ENCODE measurements around the gene DPAGT1.
A peak's percentile ranks its signal among the peaks of the same experiment; 100 is the strongest.
"Not testable (repeated sequence)": the region's sequence is repeated elsewhere in the genome, so short reads cannot be mapped to it uniquely, and the experiment has no call there.

The DPAGT1 gene

GRCh38 chr11:119077839-119078238 lies 23.8 kb downstream of the DPAGT1 start:
- no peak overlapping the region for H3K4me3 ChIP-seq (replicated peaks; ENCODE audit: low read depth, low read length)
- TF ChIP-seq, protein P1, sequence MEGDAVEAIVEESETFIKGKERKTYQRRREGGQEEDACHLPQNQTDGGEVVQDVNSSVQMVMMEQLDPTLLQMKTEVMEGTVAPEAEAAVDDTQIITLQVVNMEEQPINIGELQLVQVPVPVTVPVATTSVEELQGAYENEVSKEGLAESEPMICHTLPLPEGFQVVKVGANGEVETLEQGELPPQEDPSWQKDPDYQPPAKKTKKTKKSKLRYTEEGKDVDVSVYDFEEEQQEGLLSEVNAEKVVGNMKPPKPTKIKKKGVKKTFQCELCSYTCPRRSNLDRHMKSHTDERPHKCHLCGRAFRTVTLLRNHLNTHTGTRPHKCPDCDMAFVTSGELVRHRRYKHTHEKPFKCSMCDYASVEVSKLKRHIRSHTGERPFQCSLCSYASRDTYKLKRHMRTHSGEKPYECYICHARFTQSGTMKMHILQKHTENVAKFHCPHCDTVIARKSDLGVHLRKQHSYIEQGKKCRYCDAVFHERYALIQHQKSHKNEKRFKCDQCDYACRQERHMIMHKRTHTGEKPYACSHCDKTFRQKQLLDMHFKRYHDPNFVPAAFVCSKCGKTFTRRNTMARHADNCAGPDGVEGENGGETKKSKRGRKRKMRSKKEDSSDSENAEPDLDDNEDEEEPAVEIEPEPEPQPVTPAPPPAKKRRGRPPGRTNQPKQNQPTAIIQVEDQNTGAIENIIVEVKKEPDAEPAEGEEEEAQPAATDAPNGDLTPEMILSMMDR (IDR thresholded peaks at IDR 0.05; ENCODE audit: low read length, missing control alignments) = no peak
- no peak for DNase-seq (ENCODE audit: low read depth)

- peak within 1 kb of the TSS; percentile 100 for H3K4me3 ChIP-seq (replicated peaks; ENCODE audit: low read depth, low read length)
- peak; percentile 97 for DNase-seq (ENCODE audit: low read depth)
- TF ChIP-seq, protein P1 (IDR thresholded peaks at IDR 0.05; ENCODE audit: low read length, missing control alignments) = no peak
Observed at GRCh38 chr11:119067371-119068222, 34.1 kb downstream of the DPAGT1 start, which contains the start of gene VPS11. Gene VPS11 (plus strand): TSS chr11:119067818. CDS start chr11:119067824, 6 bp downstream.

DNA sequence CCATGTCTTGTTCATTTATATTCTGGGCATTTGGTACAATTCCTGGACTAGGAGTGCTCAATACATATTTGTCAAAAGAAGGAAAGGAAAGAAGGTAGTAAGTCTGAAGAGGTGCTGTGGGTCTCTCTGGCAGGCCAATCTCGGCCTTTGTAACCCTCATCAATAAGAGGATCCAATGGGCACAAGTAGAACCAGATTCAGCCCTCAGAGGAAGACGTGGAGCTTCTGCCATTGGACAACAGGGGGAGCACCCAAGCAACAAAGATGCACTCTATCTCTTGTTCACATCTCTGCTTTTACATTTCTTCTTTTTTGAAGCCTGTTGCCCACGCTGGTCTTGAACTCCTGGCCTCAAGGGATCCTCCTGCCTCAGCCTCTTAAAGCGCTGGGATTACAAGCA lies 36.3 kb downstream of the DPAGT1 start:
- DNase-seq (ENCODE audit: low read depth) = peak; percentile 54
- TF ChIP-seq, protein P1 (IDR thresholded peaks at IDR 0.05; ENCODE audit: low read length, missing control alignments) = peak; percentile 55
- H3K4me3 ChIP-seq (replicated peaks; ENCODE audit: low read depth, low read length) = no peak overlapping the region

DNA sequence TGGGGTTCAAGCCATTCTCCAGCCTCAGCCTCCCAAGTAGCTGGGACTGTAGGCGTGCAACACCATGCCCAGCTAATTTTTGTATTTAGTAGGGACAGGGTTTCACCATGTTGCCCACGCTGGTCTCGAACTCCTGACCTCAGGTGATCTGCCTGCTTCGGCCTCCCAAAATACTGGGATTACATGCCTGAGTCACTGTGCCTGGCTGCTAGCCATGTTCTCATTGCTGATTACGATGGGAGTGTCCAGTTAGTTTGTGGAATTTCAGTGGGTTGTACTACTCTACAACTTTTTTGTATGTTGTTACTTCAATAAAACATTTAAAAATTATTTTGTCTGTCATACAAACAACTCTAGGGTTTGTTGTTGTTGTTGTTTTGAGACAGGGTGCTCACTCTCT lies 38.9 kb downstream of the DPAGT1 start:
- DNase-seq (ENCODE audit: low read depth) = peak; percentile 77
- TF ChIP-seq, protein P1 (IDR thresholded peaks at IDR 0.05; ENCODE audit: low read length, missing control alignments) = no peak
- H3K4me3 ChIP-seq (replicated peaks; ENCODE audit: low read depth, low read length) = no peak overlapping the region

DNA sequence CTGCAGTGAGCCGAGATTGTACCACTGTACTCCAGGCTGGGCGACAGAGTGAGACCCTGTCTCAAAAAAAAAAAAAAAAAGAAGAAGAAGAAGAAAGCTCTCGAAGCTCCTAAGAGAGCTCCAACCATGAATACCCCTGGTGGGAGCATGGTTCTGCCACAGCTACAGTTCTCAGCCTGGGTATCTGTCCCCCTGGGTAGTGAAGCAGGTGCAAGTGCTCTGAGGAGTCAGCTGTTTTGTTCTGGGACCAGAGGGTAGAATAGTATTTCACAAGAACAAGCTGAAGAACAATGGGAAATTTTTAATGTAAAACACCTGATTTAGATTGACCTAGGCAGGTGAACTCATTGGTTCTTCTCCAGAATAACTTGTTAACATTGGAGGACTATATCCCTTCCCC lies 40.4 kb downstream of the DPAGT1 start:
- H3K4me3 ChIP-seq (replicated peaks; ENCODE audit: low read depth, low read length) = no peak overlapping the region
- DNase-seq (ENCODE audit: low read depth) = no peak
- TF ChIP-seq, protein P1 (IDR thresholded peaks at IDR 0.05; ENCODE audit: low read length, missing control alignments) = no peak

DNA sequence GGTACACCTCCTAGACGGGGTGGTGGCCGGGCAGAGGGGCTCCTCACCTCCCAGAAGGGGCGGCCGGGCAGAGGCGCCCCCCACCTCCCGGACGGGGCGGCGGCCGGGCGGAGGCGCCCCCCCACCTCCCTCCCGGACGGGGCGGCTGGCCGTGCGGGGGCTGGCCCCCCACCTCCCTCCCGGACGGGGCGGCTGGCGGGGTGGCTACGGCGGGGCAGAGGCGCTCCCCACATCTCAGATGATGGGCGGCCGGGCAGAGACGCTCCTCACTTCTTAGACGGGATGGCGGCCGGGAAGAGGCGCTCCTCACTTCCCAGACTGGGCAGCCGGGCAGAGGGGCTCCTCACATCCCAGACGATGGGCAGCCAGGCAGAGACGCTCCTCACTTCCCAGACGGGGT lies 42.5 kb downstream of the DPAGT1 start:
- not testable (repeated sequence) for H3K4me3 ChIP-seq (replicated peaks; ENCODE audit: low read depth, low read length); DNase-seq (ENCODE audit: low read depth)

DNA sequence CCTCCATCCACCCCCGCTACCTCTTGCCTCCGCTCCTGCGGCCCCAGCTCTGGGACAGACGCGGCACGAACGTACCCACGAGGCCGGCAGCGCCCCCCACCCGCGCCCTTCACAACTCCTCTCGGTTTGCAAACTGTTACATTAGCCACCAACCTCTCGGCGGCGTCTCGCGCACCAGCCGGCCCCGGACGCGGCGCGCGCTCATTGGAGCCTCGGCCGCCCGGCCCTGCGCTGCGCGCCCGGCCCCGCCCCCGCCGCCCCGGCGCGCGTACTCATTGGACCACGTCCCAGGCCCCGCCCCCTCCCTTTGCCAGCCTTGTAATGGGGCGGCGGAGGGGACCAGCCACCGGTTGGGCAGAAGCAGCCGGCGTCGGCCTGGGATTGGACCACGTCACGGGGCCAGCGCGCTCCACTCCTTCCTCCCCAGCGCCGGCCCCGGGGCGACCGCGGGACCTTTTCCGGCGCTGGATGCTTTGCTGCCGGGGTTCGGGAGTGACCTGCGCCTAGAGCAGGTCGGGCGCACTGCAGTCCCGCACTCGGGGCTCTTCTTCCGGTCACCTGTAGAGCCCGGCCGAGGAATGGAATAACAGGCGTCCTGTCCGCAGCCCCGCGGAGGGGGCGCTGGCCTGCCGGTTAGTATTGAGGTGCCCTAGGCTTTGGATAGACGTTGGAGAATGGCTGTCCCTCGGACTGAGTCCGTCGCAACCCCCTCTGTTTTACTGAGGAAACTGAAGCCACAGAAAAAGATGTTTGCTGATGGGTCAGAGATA lies 44.5 kb downstream of the DPAGT1 start, which contains the start of gene HYOU1:
Gene HYOU1, minus strand, starts transcription at position 206 of the 770 bp plus-strand sequence. CDS start 1,045 bp downstream, outside the sequence.
- TF ChIP-seq, protein P1 (IDR thresholded peaks at IDR 0.05; ENCODE audit: low read length, missing control alignments) = peak; percentile 29
- peak; percentile 95 for DNase-seq (ENCODE audit: low read depth)
- H3K4me3 ChIP-seq (replicated peaks; ENCODE audit: low read depth, low read length) = peak within 1 kb of the TSS; percentile 82
